RWPE1 (cell line): ENCODE results near the gene MYH6.
"Not testable (repeated sequence)": the region's sequence is repeated elsewhere in the genome, so short reads cannot be mapped to it uniquely, and the experiment has no call there.

ENCODE experiments used
- CTCF ChIA-PET: fragments of 350-600 bp; sonication (Branson Sonifier 250); formaldehyde crosslinking; extraction: SDS; loops from one replicate; lab custom pipeline; 2021; lab: Yijun Ruan, JAX
- POLR2A ChIA-PET: fragments of 400-600 bp; formaldehyde crosslinking; extraction: SDS; loops from one replicate; lab custom pipeline; 2020; ENCODE audit warnings: antibody characterized with exemption; ENCODE audit not compliant: low non-redundant PET; lab: Yijun Ruan, JAX
- DNase-seq: peaks from one replicate; pipeline ENCODE4 v3.0.0; 2012; ENCODE audit warnings: low spot score
- H3K27ac ChIP-seq: fragments of 450-650 bp; 2 replicates; pipeline ENCODE4 v1.5.1; 2017
- TF ChIP-seq, protein P1 (sequence below): fragments of 450-650 bp; conservative IDR thresholded peaks from 2 replicates; pipeline ENCODE4 v1.5.1; 2017; ENCODE audit warnings: low read depth, mild to moderate bottlenecking

MYH6 gene

GRCh38 chr14:23405096-23405495 lies 3.0 kb downstream of the MYH6 start:
- DNase-seq: no peak
- H3K27ac ChIP-seq: no peak overlapping the region
- ChIA-PET CTCF (no interaction called here), POLR2A (interaction anchor here (0.7 kb wide), 1 partner anchor 228 kb away, joined by 3 read pairs; no protein-coding TSS in a partner anchor)
- TF ChIP-seq, protein P1, sequence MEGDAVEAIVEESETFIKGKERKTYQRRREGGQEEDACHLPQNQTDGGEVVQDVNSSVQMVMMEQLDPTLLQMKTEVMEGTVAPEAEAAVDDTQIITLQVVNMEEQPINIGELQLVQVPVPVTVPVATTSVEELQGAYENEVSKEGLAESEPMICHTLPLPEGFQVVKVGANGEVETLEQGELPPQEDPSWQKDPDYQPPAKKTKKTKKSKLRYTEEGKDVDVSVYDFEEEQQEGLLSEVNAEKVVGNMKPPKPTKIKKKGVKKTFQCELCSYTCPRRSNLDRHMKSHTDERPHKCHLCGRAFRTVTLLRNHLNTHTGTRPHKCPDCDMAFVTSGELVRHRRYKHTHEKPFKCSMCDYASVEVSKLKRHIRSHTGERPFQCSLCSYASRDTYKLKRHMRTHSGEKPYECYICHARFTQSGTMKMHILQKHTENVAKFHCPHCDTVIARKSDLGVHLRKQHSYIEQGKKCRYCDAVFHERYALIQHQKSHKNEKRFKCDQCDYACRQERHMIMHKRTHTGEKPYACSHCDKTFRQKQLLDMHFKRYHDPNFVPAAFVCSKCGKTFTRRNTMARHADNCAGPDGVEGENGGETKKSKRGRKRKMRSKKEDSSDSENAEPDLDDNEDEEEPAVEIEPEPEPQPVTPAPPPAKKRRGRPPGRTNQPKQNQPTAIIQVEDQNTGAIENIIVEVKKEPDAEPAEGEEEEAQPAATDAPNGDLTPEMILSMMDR: no peak

GRCh38 chr14:23404331-23404900 lies 3.7 kb downstream of the MYH6 start:
- H3K27ac ChIP-seq: no peak overlapping the region
- POLR2A ChIA-PET: interaction anchor here (0.7 kb wide), 1 partner anchor 227 kb away, joined by 3 read pairs; no protein-coding TSS in a partner anchor
- CTCF ChIA-PET: no interaction called here
- DNase-seq: no peak
- TF ChIP-seq, protein P1: no peak

- POLR2A ChIA-PET: no interaction called here
- CTCF ChIA-PET: no interaction called here
- H3K27ac ChIP-seq: no peak overlapping the region
- DNase-seq: no peak
- TF ChIP-seq, protein P1: no peak
Observed at GRCh38 chr14:23403908-23404307, 4.2 kb downstream of the MYH6 start.

DNA sequence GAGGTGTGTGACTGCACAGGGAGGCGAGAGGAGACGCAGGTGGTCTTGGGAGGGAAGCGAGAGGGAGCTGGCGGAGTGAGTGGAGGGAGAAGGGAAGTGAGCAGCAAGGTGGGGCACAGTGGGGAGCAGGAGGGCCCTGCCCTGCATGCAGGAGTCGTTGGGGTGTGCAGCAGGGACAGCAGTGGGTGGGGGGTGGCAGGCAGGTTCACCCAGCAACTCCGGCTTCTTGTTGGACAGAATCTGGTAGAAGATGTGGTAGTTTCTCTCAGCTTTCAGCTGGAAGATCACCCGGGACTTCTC lies 5.0 kb downstream of the MYH6 start:
- ChIA-PET POLR2A (no interaction called here), CTCF (no interaction called here)
- TF ChIP-seq, protein P1: no peak

GRCh38 chr14:23402296-23403138 lies 5.6 kb downstream of the MYH6 start:
- no peak overlapping the region for H3K27ac ChIP-seq
- TF ChIP-seq, protein P1: no peak
- CTCF ChIA-PET: no interaction called here
- POLR2A ChIA-PET: no interaction called here
- no peak for DNase-seq

More for the DNA sequence above, 5.0 kb downstream of the MYH6 start:
- no peak for DNase-seq
- H3K27ac ChIP-seq: no peak overlapping the region

DNA sequence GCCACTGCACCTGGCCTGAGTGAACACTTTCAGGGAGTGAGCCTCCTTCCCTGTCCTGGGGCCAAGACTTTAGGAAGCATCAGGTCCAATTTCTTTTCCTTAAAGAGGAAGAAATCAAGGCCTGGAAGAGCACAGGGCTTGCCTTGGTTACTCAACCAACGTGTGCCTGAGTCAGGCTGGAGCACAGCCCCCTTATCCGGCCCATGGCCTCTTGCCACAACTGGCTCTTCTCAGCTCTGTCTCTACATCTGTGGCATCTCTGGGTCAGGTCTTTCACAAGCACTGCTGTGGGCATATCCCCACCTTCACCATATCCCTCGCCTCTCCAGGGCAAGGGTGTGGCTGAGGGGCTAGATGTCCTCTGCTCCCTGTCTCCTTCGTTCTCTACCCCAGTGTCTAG lies 6.8 kb downstream of the MYH6 start:
- DNase-seq: no peak
- ChIA-PET CTCF (no interaction called here), POLR2A (no interaction called here)
- TF ChIP-seq, protein P1: no peak
- H3K27ac ChIP-seq: no peak overlapping the region

DNA sequence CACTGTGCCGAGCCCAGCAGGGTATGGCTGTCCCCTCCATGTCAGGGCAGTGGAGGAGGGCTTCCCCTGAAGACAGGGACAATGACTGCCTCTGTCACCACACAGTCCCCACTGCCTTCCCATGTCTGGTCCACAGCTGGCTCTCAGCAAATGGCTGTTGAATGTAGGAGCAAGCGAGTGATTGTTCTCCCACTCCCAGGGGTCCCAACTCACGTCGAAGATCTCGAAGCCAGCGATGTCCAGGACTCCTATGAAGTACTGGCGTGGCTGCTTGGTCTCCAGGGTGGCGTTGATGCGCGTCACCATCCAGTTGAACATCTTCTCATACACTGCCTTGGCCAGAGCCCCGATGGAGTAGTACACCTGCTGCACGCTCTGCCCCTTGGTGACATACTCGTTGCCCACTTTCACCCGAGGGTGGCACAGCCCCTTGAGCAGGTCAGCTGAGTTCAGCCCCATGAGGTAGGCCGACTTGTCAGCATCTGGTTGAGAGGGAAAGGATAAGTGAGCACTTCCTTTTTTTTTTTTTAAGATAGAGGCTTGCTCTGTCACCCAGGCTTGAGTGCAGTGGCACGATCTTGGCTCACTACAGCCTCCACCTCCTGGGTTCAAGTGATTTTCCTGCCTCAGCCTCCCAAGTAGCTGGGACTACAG lies 7.5 kb downstream of the MYH6 start:
- H3K27ac ChIP-seq, CTCF ChIA-PET, POLR2A ChIA-PET, DNase-seq: not testable (repeated sequence)
